ENCODE results near the gene RPS6KA5. TPM values are rescaled to one million over a fixed set of nuclear protein-coding genes. Genes with fewer than 3 reads are reported as not detected.

Gene RPS6KA5
- total and polyA plus RNA-seq, 9 of the 15 experiments (the other 6 are each of a cell fraction or from before 2014, with no cell fraction given) = 0.88 to 7.7 (median 4.7) TPM

DNA sequence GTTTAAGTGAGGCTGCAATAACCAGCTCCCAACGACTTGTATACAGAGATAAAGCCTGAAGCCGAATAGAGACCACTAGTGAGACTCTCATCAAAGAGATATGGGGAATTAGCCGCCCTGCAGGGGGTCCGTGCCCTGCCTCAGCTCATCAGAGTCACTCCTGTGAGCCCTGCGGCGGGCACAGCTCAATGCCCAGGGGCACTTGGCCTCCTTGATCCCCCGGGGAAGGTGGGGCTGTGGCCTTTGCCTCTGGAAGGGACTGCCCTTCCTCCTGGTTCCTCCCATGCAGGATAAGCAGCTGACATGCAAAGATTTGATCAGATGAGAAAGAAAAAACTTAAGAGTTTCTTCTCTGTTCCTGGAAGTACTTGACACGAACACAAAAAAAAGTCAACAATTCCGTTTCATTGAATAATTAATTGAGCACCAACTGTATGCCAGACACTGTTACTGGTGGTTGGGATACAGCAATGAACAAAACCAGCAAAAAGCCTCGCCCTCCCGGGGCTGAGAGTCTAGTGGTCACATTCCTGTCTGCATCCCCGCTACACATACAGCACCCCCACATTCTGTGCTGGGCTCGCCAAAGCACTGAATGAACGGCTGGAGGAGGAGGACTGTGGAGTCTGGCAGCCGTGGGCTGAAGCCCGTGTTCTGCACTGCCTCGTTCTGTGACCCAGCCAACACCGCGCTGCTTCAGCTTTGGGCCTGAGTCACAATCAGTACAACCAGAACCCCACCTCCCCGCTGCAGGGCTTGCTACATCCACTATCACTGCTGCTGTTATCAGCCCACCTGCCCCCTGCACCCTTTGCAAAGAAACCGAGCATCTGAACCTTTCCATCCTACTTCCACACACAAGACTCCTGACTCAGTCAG is 254.5 kb downstream of the RPS6KA5 start (continued):
- TF ChIP-seq, protein P1, sequence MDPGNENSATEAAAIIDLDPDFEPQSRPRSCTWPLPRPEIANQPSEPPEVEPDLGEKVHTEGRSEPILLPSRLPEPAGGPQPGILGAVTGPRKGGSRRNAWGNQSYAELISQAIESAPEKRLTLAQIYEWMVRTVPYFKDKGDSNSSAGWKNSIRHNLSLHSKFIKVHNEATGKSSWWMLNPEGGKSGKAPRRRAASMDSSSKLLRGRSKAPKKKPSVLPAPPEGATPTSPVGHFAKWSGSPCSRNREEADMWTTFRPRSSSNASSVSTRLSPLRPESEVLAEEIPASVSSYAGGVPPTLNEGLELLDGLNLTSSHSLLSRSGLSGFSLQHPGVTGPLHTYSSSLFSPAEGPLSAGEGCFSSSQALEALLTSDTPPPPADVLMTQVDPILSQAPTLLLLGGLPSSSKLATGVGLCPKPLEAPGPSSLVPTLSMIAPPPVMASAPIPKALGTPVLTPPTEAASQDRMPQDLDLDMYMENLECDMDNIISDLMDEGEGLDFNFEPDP (CRISPR knock-in tag; IDR thresholded peaks at IDR 0.05) = no peak
- TF ChIP-seq PHF20 (IDR thresholded peaks at IDR 0.05; ENCODE audit: partially characterized antibody) = no peak
- no peak for TF ChIP-seq SMARCC2 (IDR thresholded peaks at IDR 0.05; ENCODE audit: low read depth)
- no peak for TF ChIP-seq BMI1 (IDR thresholded peaks at IDR 0.05; ENCODE audit: low read length)
- TF ChIP-seq TOE1 (IDR thresholded peaks at IDR 0.05; ENCODE audit: borderline replicate concordance) = no peak
- no peak for TF ChIP-seq TOE1 (CRISPR knock-in tag; IDR thresholded peaks at IDR 0.05; ENCODE audit: borderline replicate concordance, low read depth)
- TF ChIP-seq, protein P2, sequence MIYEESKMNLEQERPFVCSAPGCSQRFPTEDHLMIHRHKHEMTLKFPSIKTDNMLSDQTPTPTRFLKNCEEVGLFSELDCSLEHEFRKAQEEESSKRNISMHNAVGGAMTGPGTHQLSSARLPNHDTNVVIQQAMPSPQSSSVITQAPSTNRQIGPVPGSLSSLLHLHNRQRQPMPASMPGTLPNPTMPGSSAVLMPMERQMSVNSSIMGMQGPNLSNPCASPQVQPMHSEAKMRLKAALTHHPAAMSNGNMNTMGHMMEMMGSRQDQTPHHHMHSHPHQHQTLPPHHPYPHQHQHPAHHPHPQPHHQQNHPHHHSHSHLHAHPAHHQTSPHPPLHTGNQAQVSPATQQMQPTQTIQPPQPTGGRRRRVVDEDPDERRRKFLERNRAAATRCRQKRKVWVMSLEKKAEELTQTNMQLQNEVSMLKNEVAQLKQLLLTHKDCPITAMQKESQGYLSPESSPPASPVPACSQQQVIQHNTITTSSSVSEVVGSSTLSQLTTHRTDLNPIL (CRISPR knock-in tag; IDR thresholded peaks at IDR 0.05) = no peak
- no peak for TF ChIP-seq OTX1 (CRISPR knock-in tag; IDR thresholded peaks at IDR 0.05)
- no peak for TF ChIP-seq DACH1 (IDR thresholded peaks at IDR 0.05; ENCODE audit: partially characterized antibody)
- no peak for TF ChIP-seq CEBPG (CRISPR knock-in tag; IDR thresholded peaks at IDR 0.05)
- no peak for TF ChIP-seq CEBPG (tag; conservative IDR thresholded peaks at IDR 0.05 in 1 of 2, IDR thresholded peaks at IDR 0.05 in 1 of 2)
- TF ChIP-seq, protein P3, sequence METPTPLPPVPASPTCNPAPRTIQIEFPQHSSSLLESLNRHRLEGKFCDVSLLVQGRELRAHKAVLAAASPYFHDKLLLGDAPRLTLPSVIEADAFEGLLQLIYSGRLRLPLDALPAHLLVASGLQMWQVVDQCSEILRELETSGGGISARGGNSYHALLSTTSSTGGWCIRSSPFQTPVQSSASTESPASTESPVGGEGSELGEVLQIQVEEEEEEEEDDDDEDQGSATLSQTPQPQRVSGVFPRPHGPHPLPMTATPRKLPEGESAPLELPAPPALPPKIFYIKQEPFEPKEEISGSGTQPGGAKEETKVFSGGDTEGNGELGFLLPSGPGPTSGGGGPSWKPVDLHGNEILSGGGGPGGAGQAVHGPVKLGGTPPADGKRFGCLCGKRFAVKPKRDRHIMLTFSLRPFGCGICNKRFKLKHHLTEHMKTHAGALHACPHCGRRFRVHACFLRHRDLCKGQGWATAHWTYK (CRISPR knock-in tag; IDR thresholded peaks at IDR 0.05) = peak; percentile 25; the same call in 1 of the 2 replicates
- TF ChIP-seq TEAD4 (IDR thresholded peaks at IDR 0.05; ENCODE audit: low read length) = no peak; the same call in none of the 2 replicates
- no peak for TF ChIP-seq TEAD4 (CRISPR knock-in tag; IDR thresholded peaks at IDR 0.05; ENCODE audit: borderline replicate concordance)
- TF ChIP-seq TRIM28 (IDR thresholded peaks at IDR 0.05) = no peak
- TF ChIP-seq ZBTB7A (IDR thresholded peaks at IDR 0.05; ENCODE audit: borderline replicate concordance, control insufficient read depth, low read depth, low read length) = peak; percentile 35; the same call in 1 of the 2 replicates
- TF ChIP-seq ZNF41 (CRISPR knock-in tag; conservative IDR thresholded peaks at IDR 0.05) = no peak
- no peak for TF ChIP-seq MTA2 (IDR thresholded peaks at IDR 0.05; ENCODE audit: low read depth)
- TF ChIP-seq DDX20 (tag; IDR thresholded peaks at IDR 0.05; ENCODE audit: low read depth) = no peak
- TF ChIP-seq ARID1B (IDR thresholded peaks at IDR 0.05) = peak; percentile 76
- TF ChIP-seq, protein P4, sequence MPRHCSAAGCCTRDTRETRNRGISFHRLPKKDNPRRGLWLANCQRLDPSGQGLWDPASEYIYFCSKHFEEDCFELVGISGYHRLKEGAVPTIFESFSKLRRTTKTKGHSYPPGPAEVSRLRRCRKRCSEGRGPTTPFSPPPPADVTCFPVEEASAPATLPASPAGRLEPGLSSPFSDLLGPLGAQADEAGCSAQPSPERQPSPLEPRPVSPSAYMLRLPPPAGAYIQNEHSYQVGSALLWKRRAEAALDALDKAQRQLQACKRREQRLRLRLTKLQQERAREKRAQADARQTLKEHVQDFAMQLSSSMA (CRISPR knock-in tag; IDR thresholded peaks at IDR 0.05) = no peak
- TF ChIP-seq, protein P5, sequence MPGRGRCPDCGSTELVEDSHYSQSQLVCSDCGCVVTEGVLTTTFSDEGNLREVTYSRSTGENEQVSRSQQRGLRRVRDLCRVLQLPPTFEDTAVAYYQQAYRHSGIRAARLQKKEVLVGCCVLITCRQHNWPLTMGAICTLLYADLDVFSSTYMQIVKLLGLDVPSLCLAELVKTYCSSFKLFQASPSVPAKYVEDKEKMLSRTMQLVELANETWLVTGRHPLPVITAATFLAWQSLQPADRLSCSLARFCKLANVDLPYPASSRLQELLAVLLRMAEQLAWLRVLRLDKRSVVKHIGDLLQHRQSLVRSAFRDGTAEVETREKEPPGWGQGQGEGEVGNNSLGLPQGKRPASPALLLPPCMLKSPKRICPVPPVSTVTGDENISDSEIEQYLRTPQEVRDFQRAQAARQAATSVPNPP (IDR thresholded peaks at IDR 0.05; ENCODE audit: borderline replicate concordance, insufficient read depth, insufficient read length) = no peak
